Ishikawa (cell line): ENCODE data around the gene ACADL.

Experiments used
- CEBPB ChIP-seq: IDR thresholded peaks from 2 replicates; pipeline ENCODE4 v1.6.1; 2012
- CREB1 ChIP-seq: IDR thresholded peaks from 2 replicates; pipeline ENCODE4 v1.6.1; 2012; ENCODE audit warnings: low read depth
- EP300 ChIP-seq: IDR thresholded peaks from 2 replicates; pipeline ENCODE4 v1.6.1; 2012; ENCODE audit warnings: borderline replicate concordance
- RAD21 ChIP-seq: IDR thresholded peaks from 2 replicates; pipeline ENCODE4 v1.6.1; 2012; ENCODE audit warnings: low read depth
- TAF1 ChIP-seq: IDR thresholded peaks from 2 replicates; pipeline ENCODE4 v1.6.1; 2012; ENCODE audit warnings: low read depth, mild to moderate bottlenecking
- TCF12 ChIP-seq: IDR thresholded peaks from 2 replicates; pipeline ENCODE4 v1.6.1; 2012; ENCODE audit warnings: low read depth
- ZBTB7A ChIP-seq: IDR thresholded peaks from 2 replicates; pipeline ENCODE4 v1.6.1; 2012; ENCODE audit warnings: low read depth
- TF ChIP-seq, protein P1 (sequence below): IDR thresholded peaks from 2 replicates; pipeline ENCODE4 v1.6.1; 2012
- TF ChIP-seq, protein P2 (sequence below): IDR thresholded peaks from 2 replicates; pipeline ENCODE4 v1.6.1; 2012; ENCODE audit warnings: low read depth, mild to moderate bottlenecking

DNA sequence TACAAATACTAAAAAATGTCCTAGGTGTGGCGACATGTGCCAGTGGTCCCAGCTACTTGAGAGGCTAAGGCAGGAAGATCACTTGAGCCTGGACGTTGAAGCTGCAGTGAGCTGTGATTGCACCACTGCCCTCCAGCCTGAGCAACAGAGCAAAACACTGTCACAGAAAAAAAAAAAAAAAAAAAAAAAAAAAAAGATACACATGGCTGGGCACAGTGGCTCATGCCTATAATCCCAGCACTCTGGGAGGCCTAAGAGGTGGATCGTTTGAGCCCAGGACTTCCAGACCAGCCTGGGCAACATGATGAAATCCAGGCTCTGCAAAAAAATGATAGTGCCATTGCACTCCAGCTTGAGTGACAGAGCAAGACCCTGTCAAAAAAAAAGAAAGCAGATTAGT is 67.7 kb downstream of the ACADL start:
- TF ChIP-seq TAF1: no peak
- no peak for TF ChIP-seq TCF12
- no peak for TF ChIP-seq RAD21
- no peak for TF ChIP-seq ZBTB7A
- no peak for TF ChIP-seq CEBPB
- no peak for TF ChIP-seq EP300
- TF ChIP-seq, protein P1, sequence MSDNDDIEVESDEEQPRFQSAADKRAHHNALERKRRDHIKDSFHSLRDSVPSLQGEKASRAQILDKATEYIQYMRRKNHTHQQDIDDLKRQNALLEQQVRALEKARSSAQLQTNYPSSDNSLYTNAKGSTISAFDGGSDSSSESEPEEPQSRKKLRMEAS: no peak
- no peak for TF ChIP-seq CREB1
- TF ChIP-seq, protein P2, sequence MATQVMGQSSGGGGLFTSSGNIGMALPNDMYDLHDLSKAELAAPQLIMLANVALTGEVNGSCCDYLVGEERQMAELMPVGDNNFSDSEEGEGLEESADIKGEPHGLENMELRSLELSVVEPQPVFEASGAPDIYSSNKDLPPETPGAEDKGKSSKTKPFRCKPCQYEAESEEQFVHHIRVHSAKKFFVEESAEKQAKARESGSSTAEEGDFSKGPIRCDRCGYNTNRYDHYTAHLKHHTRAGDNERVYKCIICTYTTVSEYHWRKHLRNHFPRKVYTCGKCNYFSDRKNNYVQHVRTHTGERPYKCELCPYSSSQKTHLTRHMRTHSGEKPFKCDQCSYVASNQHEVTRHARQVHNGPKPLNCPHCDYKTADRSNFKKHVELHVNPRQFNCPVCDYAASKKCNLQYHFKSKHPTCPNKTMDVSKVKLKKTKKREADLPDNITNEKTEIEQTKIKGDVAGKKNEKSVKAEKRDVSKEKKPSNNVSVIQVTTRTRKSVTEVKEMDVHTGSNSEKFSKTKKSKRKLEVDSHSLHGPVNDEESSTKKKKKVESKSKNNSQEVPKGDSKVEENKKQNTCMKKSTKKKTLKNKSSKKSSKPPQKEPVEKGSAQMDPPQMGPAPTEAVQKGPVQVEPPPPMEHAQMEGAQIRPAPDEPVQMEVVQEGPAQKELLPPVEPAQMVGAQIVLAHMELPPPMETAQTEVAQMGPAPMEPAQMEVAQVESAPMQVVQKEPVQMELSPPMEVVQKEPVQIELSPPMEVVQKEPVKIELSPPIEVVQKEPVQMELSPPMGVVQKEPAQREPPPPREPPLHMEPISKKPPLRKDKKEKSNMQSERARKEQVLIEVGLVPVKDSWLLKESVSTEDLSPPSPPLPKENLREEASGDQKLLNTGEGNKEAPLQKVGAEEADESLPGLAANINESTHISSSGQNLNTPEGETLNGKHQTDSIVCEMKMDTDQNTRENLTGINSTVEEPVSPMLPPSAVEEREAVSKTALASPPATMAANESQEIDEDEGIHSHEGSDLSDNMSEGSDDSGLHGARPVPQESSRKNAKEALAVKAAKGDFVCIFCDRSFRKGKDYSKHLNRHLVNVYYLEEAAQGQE: no peak
